Karpas-422 (cell line): ENCODE results near the gene KIF26A. TPM values are rescaled to one million over a fixed set of nuclear protein-coding genes. Genes with fewer than 3 reads are reported as not detected.

Experiments
- DNase-seq: peaks from one replicate; pipeline ENCODE4 v3.0.0-alpha.2; 2015
- H2AFZ ChIP-seq: fragments of 200-600 bp; sonication (generic); 2 replicates; pipeline ENCODE4 v1.6.1; 2014; ENCODE audit warnings: antibody characterized with exemption, low read length, mixed read lengths
- H3K27ac ChIP-seq: fragments of 200-600 bp; sonication (generic); 2 replicates; pipeline ENCODE4 v1.5.1; 2014; ENCODE audit warnings: mild to moderate bottlenecking, low read length, moderate library complexity
- H3K27me3 ChIP-seq: fragments of 200-600 bp; sonication (generic); 2 replicates; pipeline ENCODE4 v1.6.1; 2014; ENCODE audit warnings: low read length, mixed read lengths
- H3K36me3 ChIP-seq: fragments of 200-600 bp; sonication (generic); 2 replicates; pipeline ENCODE4 v1.6.1; 2014; ENCODE audit warnings: low read length, mixed read lengths; ENCODE audit not compliant: insufficient read depth
- H3K4me1 ChIP-seq: fragments of 200-600 bp; sonication (generic); 2 replicates; pipeline ENCODE4 v1.6.1; 2014; ENCODE audit warnings: mild to moderate bottlenecking, low read length, mixed read lengths
- H3K4me2 ChIP-seq: fragments of 200-600 bp; sonication (generic); 2 replicates; pipeline ENCODE4 v1.6.1; 2014; ENCODE audit warnings: low read length, low read depth, mild to moderate bottlenecking; ENCODE audit not compliant: poor library complexity, severe bottlenecking
- H3K4me3 ChIP-seq: fragments of 200-600 bp; sonication (generic); 2 replicates; pipeline ENCODE4 v1.5.1; 2014; ENCODE audit warnings: mild to moderate bottlenecking, antibody characterized with exemption, low read length, mixed read lengths
- H3K79me2 ChIP-seq: fragments of 200-600 bp; sonication (generic); 2 replicates; pipeline ENCODE4 v1.6.1; 2014; ENCODE audit warnings: mild to moderate bottlenecking, low read length, mixed read lengths
- H3K9ac ChIP-seq: fragments of 200-600 bp; sonication (generic); 2 replicates; pipeline ENCODE4 v1.6.0; 2014; ENCODE audit warnings: low read length
- H3K9me2 ChIP-seq: fragments of 200-600 bp; sonication (generic), shearing (Covaris generic); replicated peaks from 2 replicates; pipeline ENCODE4 v1.6.0; 2014; ENCODE audit warnings: mild to moderate bottlenecking, low read length, moderate library complexity; ENCODE audit not compliant: insufficient read depth
- H3K9me3 ChIP-seq: fragments of 300-700, 200-600 bp; sonication (generic); 2 replicates; pipeline ENCODE4 v1.6.1; 2014; ENCODE audit warnings: low read length, mixed read lengths
- H4K20me1 ChIP-seq: fragments of 200-600 bp; sonication (generic); 2 replicates; pipeline ENCODE4 v1.6.1; 2014; ENCODE audit warnings: mild to moderate bottlenecking, antibody characterized with exemption, low read length, low read depth; ENCODE audit not compliant: insufficient read depth
- total RNA-seq: library from RNA; depleted of rRNA; stranded (reverse); fragments of >200 nt; shearing (Covaris generic); gene quantifications from 2 replicates; pipeline ENCODE4 v1.2.3, GENCODE V29; 2014; ENCODE audit warnings: low replicate concordance

The KIF26A gene
- total RNA-seq, 1 experiment from 2014 or later: not detected

- H3K27me3 ChIP-seq: no peaks in the 10 kb centered on the region
- no peak for DNase-seq
- no peaks in the 10 kb centered on the region for H3K9me2 ChIP-seq
- no peak overlapping the region for H3K9ac ChIP-seq
- H3K4me3 ChIP-seq: no peak overlapping the region
- H3K27ac ChIP-seq: no peak overlapping the region
- H3K36me3 ChIP-seq: no peaks in the 10 kb centered on the region
- H2AFZ ChIP-seq: no peak overlapping the region
- no peaks in the 10 kb centered on the region for H4K20me1 ChIP-seq
- no peak overlapping the region for H3K4me2 ChIP-seq
- H3K9me3 ChIP-seq: no peaks in the 10 kb centered on the region
- H3K4me1 ChIP-seq: no peaks in the 10 kb centered on the region
- H3K79me2 ChIP-seq: no peaks in the 10 kb centered on the region
These were observed 33.1 kb upstream of the KIF26A start for GRCh38 chr14:104105071-104105821.

GRCh38 chr14:104105822-104106470 lies 32.4 kb upstream of the KIF26A start:
- Histone ChIP-seq H3K9me3 (no peaks in the 10 kb centered on the region), H3K9me2 (no peaks in the 10 kb centered on the region), H3K79me2 (no peaks in the 10 kb centered on the region), H3K4me1 (no peaks in the 10 kb centered on the region), H3K36me3 (no peaks in the 10 kb centered on the region), H2AFZ (no peak overlapping the region), H3K27me3 (no peaks in the 10 kb centered on the region), H3K4me3 (no peak overlapping the region), H3K4me2 (no peak overlapping the region), H3K27ac (no peak overlapping the region), H4K20me1 (no peaks in the 10 kb centered on the region), H3K9ac (no peak overlapping the region)
- DNase-seq: no peak

DNA sequence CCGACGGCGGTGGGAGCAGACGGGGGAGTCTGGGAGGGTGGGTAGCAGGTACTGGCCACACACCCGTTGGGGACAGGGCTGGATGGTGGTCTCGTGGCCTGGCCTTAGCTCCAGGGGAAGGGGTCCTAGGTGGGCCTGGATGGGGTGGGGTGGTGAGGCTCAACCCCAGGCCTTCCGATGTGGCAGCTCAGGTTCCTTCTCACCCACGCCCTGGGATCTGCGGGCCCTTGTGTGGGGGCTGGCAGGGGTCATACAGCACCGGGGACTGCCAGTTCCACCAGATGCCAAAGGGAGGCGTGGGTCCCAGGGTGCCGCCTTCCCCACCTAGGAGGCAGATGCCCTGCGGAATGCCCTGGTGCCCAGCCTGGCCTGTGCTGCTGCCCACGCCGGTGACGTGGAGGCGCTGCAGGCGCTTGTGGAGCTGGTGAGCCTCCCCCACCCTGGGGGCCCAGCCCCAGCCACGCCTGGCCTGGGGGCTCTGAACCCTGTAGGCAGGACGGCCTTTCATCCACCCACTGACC lies 31.9 kb upstream of the KIF26A start:
- Histone ChIP-seq H3K4me2 (no peak overlapping the region), H4K20me1 (no peaks in the 10 kb centered on the region), H3K79me2 (no peaks in the 10 kb centered on the region), H3K9me3 (no peaks in the 10 kb centered on the region), H3K9me2 (no peaks in the 10 kb centered on the region), H3K4me3 (no peak overlapping the region), H2AFZ (no peak overlapping the region), H3K4me1 (no peaks in the 10 kb centered on the region), H3K36me3 (no peaks in the 10 kb centered on the region), H3K27me3 (no peaks in the 10 kb centered on the region), H3K9ac (no peak overlapping the region), H3K27ac (no peak overlapping the region)
- DNase-seq: no peak

DNA sequence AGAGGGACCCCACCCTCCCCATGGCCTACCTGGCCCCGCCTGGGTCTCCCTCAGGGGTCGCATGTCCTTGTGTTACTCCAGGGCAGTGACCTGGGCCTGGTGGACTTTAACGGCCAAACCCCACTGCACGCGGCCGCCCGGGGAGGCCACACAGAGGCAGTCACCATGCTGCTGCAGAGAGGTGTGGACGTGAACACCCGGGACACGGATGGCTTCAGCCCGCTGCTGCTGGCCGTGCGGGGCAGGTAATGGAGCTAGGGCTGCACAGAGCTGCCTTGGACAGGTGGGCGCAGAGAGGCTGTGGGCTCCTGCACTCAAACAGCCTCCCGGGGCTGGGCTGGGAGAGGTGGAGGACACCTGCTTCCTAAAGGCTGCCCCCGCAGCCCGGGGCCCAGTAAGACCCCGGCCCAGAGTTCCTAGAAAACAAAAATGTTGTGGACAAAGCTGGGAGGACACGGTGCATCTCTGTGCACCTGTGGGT lies 31.2 kb upstream of the KIF26A start:
- Histone ChIP-seq H3K9me2 (no peaks in the 10 kb centered on the region), H3K27ac (no peak overlapping the region), H4K20me1 (no peaks in the 10 kb centered on the region), H2AFZ (no peak overlapping the region), H3K79me2 (no peaks in the 10 kb centered on the region), H3K9ac (no peak overlapping the region), H3K9me3 (no peaks in the 10 kb centered on the region), H3K36me3 (no peaks in the 10 kb centered on the region), H3K27me3 (no peaks in the 10 kb centered on the region), H3K4me1 (no peaks in the 10 kb centered on the region), H3K4me3 (no peak overlapping the region), H3K4me2 (no peak overlapping the region)
- DNase-seq: no peak

DNA sequence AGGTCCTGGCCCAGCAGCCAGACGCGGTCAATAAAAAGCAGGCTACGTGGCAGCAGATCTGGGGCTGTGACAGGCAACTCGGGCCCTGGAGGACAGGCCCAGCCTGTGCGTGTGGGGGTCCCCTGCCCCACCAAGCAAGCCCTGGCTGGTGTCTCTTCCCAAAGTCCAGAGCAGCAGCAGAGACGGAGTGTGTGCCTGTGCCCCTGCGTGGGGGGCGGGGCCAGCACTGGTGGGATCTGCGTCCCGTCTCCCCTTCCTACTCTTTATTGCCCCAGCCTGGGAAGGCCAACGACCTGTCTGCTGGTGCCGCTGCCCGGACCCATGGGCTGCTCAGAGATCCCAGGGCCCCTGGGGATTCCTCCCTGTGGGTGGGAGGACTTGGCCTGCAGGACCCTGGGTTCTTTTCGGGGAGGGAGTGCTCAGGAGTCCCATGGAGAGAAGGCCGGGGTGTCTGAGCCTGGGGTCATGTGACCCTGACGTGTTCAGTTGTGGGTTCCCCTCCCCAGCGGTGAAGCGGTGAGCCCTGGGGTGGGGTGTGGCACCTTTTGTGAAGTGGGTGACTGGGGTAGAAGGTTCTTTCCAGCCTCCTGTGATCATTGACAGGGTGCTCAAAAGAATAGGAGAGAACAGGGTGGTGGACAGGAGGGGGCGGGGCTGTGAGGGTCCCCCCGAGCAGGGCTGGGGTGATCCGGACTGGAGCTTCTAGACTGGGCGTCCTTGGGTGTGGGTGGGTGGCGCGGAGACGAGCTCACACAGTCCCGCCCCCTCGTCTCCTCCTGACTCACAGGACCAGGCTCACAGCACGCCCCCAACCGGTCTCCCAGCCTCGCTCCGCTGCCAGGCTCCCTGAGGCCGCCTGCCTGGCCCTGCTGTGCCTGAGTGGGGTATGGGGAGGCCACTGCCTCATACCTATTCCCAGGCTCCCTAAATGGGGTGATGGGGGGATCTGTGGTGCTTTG lies 30.5 kb upstream of the KIF26A start:
- H2AFZ ChIP-seq: no peak overlapping the region
- no peaks in the 10 kb centered on the region for H3K9me3 ChIP-seq
- H3K9me2 ChIP-seq: no peaks in the 10 kb centered on the region
- H4K20me1 ChIP-seq: no peaks in the 10 kb centered on the region
- no peak overlapping the region for H3K4me2 ChIP-seq
- H3K9ac ChIP-seq: no peak overlapping the region
- no peaks in the 10 kb centered on the region for H3K27me3 ChIP-seq
- H3K27ac ChIP-seq: no peak overlapping the region
- no peaks in the 10 kb centered on the region for H3K36me3 ChIP-seq
- H3K4me1 ChIP-seq: no peaks in the 10 kb centered on the region
- no peak overlapping the region for H3K4me3 ChIP-seq
- H3K79me2 ChIP-seq: no peaks in the 10 kb centered on the region
- no peak for DNase-seq

GRCh38 chr14:104108570-104109541 lies 29.5 kb upstream of the KIF26A start:
- H3K9ac ChIP-seq: no peak overlapping the region
- DNase-seq: no peak
- H3K9me3 ChIP-seq: no peaks in the 10 kb centered on the region
- no peaks in the 10 kb centered on the region for H4K20me1 ChIP-seq
- H3K27ac ChIP-seq: no peak overlapping the region
- no peak overlapping the region for H3K4me3 ChIP-seq
- no peaks in the 10 kb centered on the region for H3K79me2 ChIP-seq
- no peak overlapping the region for H2AFZ ChIP-seq
- no peaks in the 10 kb centered on the region for H3K36me3 ChIP-seq
- no peaks in the 10 kb centered on the region for H3K9me2 ChIP-seq
- H3K4me2 ChIP-seq: no peak overlapping the region
- H3K4me1 ChIP-seq: no peaks in the 10 kb centered on the region
- H3K27me3 ChIP-seq: no peaks in the 10 kb centered on the region

DNA sequence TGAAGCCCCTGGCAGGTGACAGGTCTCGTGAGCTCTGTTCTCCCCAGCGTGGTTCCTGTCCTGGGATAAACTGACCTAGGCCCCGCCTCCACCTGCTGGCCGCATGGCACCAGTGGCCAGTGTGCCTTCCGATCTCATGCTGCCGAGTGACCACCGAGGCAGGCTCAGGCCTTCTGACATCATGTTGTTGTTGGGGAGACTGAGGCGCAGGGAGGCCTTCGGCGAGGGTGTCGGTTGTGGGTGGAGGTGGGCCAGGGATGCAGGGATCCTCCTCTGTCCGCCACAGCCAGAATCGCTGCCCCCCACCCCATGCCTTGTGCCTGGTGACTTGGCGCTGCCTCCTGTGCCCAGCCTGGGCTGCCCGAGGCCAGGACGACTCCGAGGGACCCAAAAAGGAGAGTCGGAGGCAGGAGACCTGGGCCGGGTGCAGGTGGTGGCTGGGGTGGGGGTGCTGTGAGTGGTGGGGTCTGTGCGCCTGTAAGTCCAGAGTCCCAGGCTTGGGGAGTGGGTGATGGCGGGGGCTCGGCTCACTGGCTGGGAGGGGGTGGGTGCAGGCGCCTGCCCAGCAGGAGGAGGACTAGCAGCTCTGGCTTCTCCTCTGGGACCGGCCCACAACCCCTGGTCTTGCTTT lies 28.5 kb upstream of the KIF26A start:
- Histone ChIP-seq H3K9ac (no peak overlapping the region), H3K9me2 (no peaks in the 10 kb centered on the region), H3K9me3 (no peaks in the 10 kb centered on the region), H3K4me1 (no peaks in the 10 kb centered on the region), H3K36me3 (no peaks in the 10 kb centered on the region), H3K4me3 (no peak overlapping the region), H2AFZ (no peak overlapping the region), H3K79me2 (no peaks in the 10 kb centered on the region), H3K27ac (no peak overlapping the region), H3K27me3 (no peaks in the 10 kb centered on the region), H4K20me1 (no peaks in the 10 kb centered on the region), H3K4me2 (no peak overlapping the region)
- DNase-seq: no peak
